RWPE1 (cell line): Measurements from ENCODE around the gene MOB2.

Source experiments
- CTCF ChIA-PET: fragments of 350-600 bp; sonication (Branson Sonifier 250); formaldehyde crosslinking; extraction: SDS; loops from one replicate; lab custom pipeline; 2021; lab: Yijun Ruan, JAX
- POLR2A ChIA-PET: fragments of 400-600 bp; formaldehyde crosslinking; extraction: SDS; loops from one replicate; lab custom pipeline; 2020; ENCODE audit warnings: antibody characterized with exemption; ENCODE audit not compliant: low non-redundant PET; lab: Yijun Ruan, JAX
- DNase-seq: peaks from one replicate; pipeline ENCODE4 v3.0.0; 2012; ENCODE audit warnings: low spot score
- H3K27ac ChIP-seq: fragments of 450-650 bp; 2 replicates; pipeline ENCODE4 v1.5.1; 2017
- TF ChIP-seq, protein P1 (sequence below): fragments of 450-650 bp; conservative IDR thresholded peaks from 2 replicates; pipeline ENCODE4 v1.5.1; 2017; ENCODE audit warnings: low read depth, mild to moderate bottlenecking

The MOB2 gene

DNA sequence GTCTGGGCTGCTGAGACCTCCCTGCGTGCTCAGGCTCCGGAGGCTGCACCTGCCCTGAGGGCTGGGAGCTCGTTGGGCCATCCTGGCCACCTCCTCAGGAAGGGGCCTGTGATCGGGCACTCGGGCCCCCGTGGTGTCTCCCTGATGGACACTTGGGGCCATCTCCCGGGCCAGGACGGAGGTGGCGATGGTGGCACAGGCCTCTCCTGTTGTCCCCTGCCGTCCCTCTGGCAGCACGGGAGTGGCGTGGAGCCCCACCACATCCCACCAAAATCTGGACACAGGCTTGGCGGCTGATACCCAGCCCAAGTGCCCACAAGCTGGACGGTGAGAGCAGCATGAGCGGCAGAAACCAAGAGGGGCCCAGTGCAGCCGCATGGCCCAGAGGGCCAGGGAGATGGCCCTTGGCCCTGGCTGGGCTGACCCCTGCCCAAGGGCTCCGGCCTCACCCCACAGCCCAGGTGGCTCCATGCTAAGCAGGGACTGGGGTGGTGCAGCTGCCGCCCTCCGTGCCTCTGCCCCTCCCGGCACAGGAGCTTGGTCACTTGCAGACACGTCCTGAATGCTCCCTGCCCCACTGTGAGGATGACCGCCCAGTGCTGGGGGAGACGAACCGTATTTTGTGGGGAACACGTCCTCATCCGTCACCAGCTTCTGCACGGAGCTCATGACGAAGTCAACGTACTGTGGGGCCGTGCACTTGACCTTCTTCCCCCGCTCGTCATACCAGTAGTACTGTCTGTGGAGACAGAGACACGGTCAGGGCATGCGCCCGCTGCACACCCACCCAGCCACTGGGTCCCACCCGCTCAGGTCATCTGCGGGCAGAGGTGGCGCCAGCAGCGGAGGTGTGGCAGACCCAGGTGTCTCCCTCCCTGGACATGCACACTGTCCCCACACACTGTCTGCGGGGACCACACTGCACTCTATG lies 15.6 kb downstream of the MOB2 start:
- CTCF ChIA-PET: interaction anchor here (0.9 kb wide), 1 partner anchor 13 kb away, joined by 3 read pairs; no protein-coding TSS in a partner anchor
- H3K27ac ChIP-seq: no peak overlapping the region
- no peak for DNase-seq
- TF ChIP-seq, protein P1, sequence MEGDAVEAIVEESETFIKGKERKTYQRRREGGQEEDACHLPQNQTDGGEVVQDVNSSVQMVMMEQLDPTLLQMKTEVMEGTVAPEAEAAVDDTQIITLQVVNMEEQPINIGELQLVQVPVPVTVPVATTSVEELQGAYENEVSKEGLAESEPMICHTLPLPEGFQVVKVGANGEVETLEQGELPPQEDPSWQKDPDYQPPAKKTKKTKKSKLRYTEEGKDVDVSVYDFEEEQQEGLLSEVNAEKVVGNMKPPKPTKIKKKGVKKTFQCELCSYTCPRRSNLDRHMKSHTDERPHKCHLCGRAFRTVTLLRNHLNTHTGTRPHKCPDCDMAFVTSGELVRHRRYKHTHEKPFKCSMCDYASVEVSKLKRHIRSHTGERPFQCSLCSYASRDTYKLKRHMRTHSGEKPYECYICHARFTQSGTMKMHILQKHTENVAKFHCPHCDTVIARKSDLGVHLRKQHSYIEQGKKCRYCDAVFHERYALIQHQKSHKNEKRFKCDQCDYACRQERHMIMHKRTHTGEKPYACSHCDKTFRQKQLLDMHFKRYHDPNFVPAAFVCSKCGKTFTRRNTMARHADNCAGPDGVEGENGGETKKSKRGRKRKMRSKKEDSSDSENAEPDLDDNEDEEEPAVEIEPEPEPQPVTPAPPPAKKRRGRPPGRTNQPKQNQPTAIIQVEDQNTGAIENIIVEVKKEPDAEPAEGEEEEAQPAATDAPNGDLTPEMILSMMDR: no peak
- POLR2A ChIA-PET: no interaction called here

DNA sequence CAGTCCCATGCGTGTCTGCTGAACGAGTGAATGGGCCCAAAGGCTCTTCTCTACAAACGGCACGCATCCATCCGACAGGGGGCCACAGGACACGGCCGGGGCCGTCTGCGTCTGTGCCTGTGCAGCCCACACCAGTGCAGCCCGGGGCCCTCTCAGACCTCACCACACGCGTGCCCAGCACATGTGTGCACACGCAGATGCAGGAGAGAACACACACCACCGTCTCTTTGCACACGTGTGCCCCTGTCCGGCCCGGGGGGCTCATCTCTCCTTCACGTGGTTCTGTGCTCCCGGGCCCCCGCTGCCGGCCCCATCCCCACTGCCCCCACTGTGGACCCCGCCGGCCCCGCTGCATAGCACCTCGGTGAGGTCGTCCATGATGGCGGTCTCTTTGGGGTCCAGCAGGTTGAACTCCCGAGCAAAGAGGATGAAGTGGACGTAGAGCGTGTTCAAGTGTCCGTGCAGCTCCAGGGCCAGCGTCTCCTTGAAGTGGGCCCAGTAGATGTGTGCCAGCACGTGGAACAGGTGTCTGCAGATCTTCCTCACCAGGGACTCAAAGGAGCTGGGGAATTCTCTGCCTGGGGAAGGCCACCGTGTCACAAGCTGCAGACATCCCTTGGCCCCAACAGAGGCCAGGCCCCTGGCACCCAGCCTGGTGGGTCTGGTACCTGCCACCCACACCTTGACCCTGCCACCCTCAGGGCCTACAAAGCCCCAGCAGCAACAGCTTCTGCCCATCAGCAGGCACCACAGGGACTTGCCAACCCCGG lies 16.5 kb downstream of the MOB2 start:
- ChIA-PET POLR2A (no interaction called here), CTCF (interaction anchor here (0.9 kb wide), 1 partner anchor 12 kb away, joined by 3 read pairs; no protein-coding TSS in a partner anchor)
- TF ChIP-seq, protein P1: no peak
- no peak for DNase-seq
- H3K27ac ChIP-seq: no peak overlapping the region

DNA sequence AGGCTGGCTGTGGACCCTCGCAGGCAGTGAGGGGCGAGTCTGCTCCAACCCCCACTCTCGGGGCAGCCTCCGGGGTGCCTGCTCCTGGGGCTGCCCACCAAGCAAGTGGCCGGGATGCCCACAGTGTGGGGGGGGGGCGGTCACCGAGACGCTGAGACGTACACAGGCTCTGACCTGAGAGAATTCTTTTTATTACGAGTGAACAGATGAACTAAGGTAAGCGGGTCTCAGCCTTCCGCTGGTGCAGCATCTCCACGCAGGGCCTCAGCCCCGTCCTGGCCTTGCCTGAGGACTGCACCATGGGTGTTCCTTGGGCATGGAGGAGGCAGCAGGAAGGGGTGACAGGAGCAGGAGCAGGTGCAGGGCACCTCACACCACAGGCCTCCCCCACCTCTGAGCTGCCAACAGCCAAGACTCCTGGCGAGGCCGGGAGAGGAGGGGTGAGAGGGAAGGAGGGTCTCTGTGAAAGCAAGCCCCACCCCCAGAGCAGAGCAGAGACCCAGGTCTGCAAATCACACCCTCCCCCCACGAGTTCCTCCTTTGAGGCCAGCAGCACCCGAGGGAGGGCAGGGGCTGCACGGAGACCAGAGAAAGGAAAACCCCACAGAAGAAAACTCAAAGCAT lies 17.2 kb downstream of the MOB2 start:
- TF ChIP-seq, protein P1: no peak
- ChIA-PET CTCF (no interaction called here), POLR2A (no interaction called here)
- no peak for DNase-seq
- no peak overlapping the region for H3K27ac ChIP-seq

DNA sequence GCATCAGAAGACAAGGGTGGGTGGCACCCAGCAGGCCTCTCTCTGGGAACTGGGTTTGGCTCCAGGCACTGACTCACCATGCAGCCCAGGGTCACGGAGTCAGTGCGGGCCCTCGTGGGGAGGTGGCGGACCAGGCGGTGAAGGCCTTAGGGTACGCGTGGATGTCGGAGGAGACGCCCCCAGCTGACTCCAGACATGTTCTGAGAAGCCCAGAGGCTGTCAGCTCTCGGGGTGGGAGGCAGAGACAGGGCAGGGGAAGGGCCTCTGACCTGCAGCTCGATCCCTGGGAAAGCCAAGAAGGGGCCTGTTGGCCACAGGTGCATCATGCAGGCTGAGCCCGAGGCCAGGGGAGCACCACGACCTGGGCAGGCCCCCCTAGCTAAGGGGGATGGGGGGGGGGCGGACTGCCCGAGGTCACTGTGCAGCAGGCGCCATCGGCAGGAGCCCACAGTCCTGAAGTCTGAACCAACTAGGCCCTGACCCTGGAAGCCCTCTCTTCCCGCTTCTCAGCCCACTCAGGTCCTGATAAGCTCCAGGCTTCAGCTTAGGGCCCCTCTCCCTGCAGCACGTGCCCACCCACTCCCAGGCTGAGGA lies 18.0 kb downstream of the MOB2 start:
- CTCF ChIA-PET: interaction anchor here (0.6 kb wide), 2 partner anchors 14 to 276 kb away, joined by 3 read pairs; no protein-coding TSS in a partner anchor

DNA sequence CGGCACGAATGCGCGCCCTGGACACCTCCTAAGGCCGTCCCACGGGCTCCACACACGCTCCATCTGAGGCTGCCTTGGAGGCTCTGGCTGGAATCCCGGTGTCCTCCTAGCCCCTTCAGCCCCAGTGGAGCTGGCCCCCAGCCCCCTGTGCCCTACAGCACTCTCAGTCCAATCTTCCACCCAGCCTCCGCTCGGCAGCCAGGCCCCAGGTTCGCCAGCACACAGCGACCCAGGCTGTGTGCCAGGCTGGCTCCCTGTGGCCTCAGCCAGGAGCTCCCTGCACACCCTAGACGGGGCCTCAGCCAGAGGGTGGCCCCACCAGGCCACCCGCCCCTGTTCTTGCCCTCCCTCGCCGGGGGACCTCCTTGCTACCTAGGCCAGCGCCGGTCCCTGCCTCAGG lies 18.6 kb downstream of the MOB2 start:
- ChIA-PET POLR2A (no interaction called here), CTCF (interaction anchor here (0.6 kb wide), 1 partner anchor 276 kb away, joined by 3 read pairs; no protein-coding TSS in a partner anchor)
- TF ChIP-seq, protein P1: no peak
- no peak overlapping the region for H3K27ac ChIP-seq
- DNase-seq: no peak

More for the DNA sequence above, 18.0 kb downstream of the MOB2 start:
- no peak overlapping the region for H3K27ac ChIP-seq
- no peak for DNase-seq
- TF ChIP-seq, protein P1: no peak
- POLR2A ChIA-PET: no interaction called here
